ENCODE results near the gene FEM1C.

FEM1C gene

GRCh38 chr5:115524199-115524847 lies 20.3 kb downstream of the FEM1C start:
- DNase-seq (ENCODE audit: low read depth in 1 of 2, low spot score in 1 of 2): no peak

GRCh38 chr5:115522832-115523403 lies 21.7 kb downstream of the FEM1C start:
- DNase-seq (ENCODE audit: low read depth in 1 of 2, low spot score in 1 of 2): no peak

GRCh38 chr5:115520191-115520590 lies 24.4 kb downstream of the FEM1C start:
- DNase-seq (ENCODE audit: low read depth in 1 of 2, low spot score in 1 of 2): no peak

GRCh38 chr5:115516372-115516771 lies 28.2 kb downstream of the FEM1C start:
- DNase-seq (ENCODE audit: low read depth in 1 of 2, low spot score in 1 of 2): no peak

GRCh38 chr5:115514220-115514619 lies 30.4 kb downstream of the FEM1C start:
- DNase-seq (ENCODE audit: low read depth in 1 of 2, low spot score in 1 of 2): no peak

GRCh38 chr5:115511632-115512031 lies 32.9 kb downstream of the FEM1C start:
- DNase-seq (ENCODE audit: low read depth in 1 of 2, low spot score in 1 of 2): no peak

GRCh38 chr5:115510145-115510645 lies 34.4 kb downstream of the FEM1C start:
- DNase-seq (ENCODE audit: low read depth in 1 of 2, low spot score in 1 of 2): no peak

- DNase-seq (ENCODE audit: low read depth in 1 of 2, low spot score in 1 of 2): no peak
Observed at GRCh38 chr5:115509547-115509946, 35.0 kb downstream of the FEM1C start.

GRCh38 chr5:115507681-115508080 lies 36.9 kb downstream of the FEM1C start:
- no peak for DNase-seq (ENCODE audit: low read depth in 1 of 2, low spot score in 1 of 2)

- DNase-seq (ENCODE audit: low read depth in 1 of 2, low spot score in 1 of 2): no peak
Observed at GRCh38 chr5:115503420-115503819, 41.2 kb downstream of the FEM1C start.

GRCh38 chr5:115501464-115502210 lies 42.9 kb downstream of the FEM1C start:
- no peak for DNase-seq (ENCODE audit: low read depth in 1 of 2, low spot score in 1 of 2)

GRCh38 chr5:115500225-115500624 lies 44.4 kb downstream of the FEM1C start:
- no peak for DNase-seq (ENCODE audit: low read depth in 1 of 2, low spot score in 1 of 2)

- DNase-seq (ENCODE audit: low read depth in 1 of 2, low spot score in 1 of 2): no peak
Observed at GRCh38 chr5:115496936-115497576, 47.5 kb downstream of the FEM1C start.

- no peak for DNase-seq (ENCODE audit: low read depth in 1 of 2, low spot score in 1 of 2)
Observed at GRCh38 chr5:115494570-115495289, 49.8 kb downstream of the FEM1C start.

GRCh38 chr5:115490596-115490995 lies 54.0 kb downstream of the FEM1C start:
- DNase-seq (ENCODE audit: low read depth in 1 of 2, low spot score in 1 of 2): no peak

GRCh38 chr5:115489733-115490132 lies 54.8 kb downstream of the FEM1C start:
- DNase-seq (ENCODE audit: low read depth in 1 of 2, low spot score in 1 of 2): no peak

- no peak for DNase-seq (ENCODE audit: low read depth in 1 of 2, low spot score in 1 of 2)
Observed at GRCh38 chr5:115487756-115488155, 56.8 kb downstream of the FEM1C start.

GRCh38 chr5:115487168-115487567 lies 57.4 kb downstream of the FEM1C start:
- no peak for DNase-seq (ENCODE audit: low read depth in 1 of 2, low spot score in 1 of 2)

GRCh38 chr5:115486728-115487127 lies 57.8 kb downstream of the FEM1C start:
- DNase-seq (ENCODE audit: low read depth in 1 of 2, low spot score in 1 of 2): no peak

- DNase-seq (ENCODE audit: low read depth in 1 of 2, low spot score in 1 of 2): no peak
Observed at GRCh38 chr5:115484368-115484767, 60.2 kb downstream of the FEM1C start.

- no peak for DNase-seq (ENCODE audit: low read depth in 1 of 2, low spot score in 1 of 2)
Observed at GRCh38 chr5:115480900-115481299, 63.7 kb downstream of the FEM1C start.
